Activated B cell treated with CpG ODN at 0.5 μM for 24 hours (primary cell): ENCODE measurements around the gene UPF2. TPM values are rescaled to one million over a fixed set of nuclear protein-coding genes. Genes with fewer than 3 reads are reported as not detected.
A peak's percentile ranks its signal among the peaks of the same experiment; 100 is the strongest.

ENCODE experiments used
- ATAC-seq: fragments of 200-7000 bp; cut with Tn5 transposase; one replicate; pipeline ENCODE4 v1.10.0; 2021; ENCODE audit warnings: low read depth, mild to moderate bottlenecking, moderate library complexity
- CTCF ChIA-PET: fragments of 350-600 bp; sonication (Branson Sonifier 250); formaldehyde crosslinking; loops from one replicate; lab custom pipeline; 2021; ENCODE audit warnings: antibody characterized with exemption; lab: Charles Lee
- POLR2A ChIA-PET: fragments of 350-600 bp; sonication (Branson Sonifier 250); formaldehyde crosslinking; loops from one replicate; lab custom pipeline; 2021; ENCODE audit warnings: antibody characterized with exemption; lab: Charles Lee
- DNase-seq: peaks from one replicate; pipeline ENCODE4 v3.0.0; 2022
- H3K27ac Mint-ChIP-seq: one replicate; pipeline ENCODE4 v1.8.0; 2020; ENCODE audit warnings: mixed read lengths
- H3K27me3 Mint-ChIP-seq: one replicate; pipeline ENCODE4 v1.8.0; 2021; ENCODE audit warnings: mixed read lengths
- H3K36me3 Mint-ChIP-seq: one replicate; pipeline ENCODE4 v1.8.0; 2021; ENCODE audit warnings: low read depth, mixed read lengths
- H3K4me1 Mint-ChIP-seq: one replicate; pipeline ENCODE4 v1.8.0; 2021; ENCODE audit warnings: mixed read lengths
- H3K4me3 Mint-ChIP-seq: one replicate; pipeline ENCODE4 v1.8.0; 2020; ENCODE audit warnings: mild to moderate bottlenecking, mixed read lengths
- H3K9me3 Mint-ChIP-seq: one replicate; pipeline ENCODE4 v1.8.0; 2020; ENCODE audit warnings: mixed read lengths
- intact Hi-C: fragments of 100-400 bp; cut with micrococcal nuclease; formaldehyde crosslinking; loops from one replicate; pipeline ENCODE4 v1.15.1; 2024
- total RNA-seq: library from RNA; stranded (reverse); gene quantifications from 2 replicates; pipeline ENCODE4 v1.2.3, GENCODE V29; 2022
- TF ChIP-seq, protein P1 (sequence below): fragments of 200-600 bp; IDR thresholded peaks from one replicate; pipeline ENCODE4 v1.8.0; 2022; ENCODE audit warnings: antibody characterized with exemption, mild to moderate bottlenecking

UPF2 gene
- total RNA-seq, 1 donor from 2014 or later, result 58.0 TPM

DNA sequence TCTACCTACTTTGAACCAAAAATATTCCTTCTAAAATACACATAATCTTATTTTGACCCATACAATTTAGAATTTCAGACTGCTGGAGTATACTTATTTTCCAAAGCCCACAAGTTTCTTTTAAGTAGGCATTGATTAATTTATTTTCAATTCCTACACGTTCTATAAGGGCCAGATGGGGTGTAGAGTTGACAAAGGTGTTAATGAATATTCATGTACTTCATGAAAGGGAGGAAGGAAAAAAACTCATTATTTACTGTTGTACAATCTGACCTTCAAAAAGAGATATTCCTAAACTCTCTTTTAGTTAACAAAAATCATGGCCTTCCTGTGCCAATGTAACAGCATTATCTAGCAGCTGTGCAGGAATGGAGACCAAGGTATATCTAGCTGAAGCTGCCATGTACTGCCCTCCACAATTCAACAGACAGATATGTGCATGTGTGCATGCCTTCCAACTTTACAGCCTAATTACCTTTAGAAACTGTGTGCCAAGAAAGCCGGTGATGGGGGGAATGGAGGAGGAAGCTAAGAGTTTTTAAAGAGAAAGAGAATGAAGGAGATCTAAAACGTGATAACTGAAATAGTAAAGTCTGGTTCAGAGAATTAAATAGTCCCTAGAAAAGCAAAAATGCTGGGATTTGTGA, 108.9 kb downstream of the UPF2 start:
- POLR2A ChIA-PET, result no interaction called here
- Mint-ChIP-seq H3K4me3 (no peak overlapping the region), H3K27me3 (no peaks in the 10 kb centered on the region), H3K9me3 (no peaks in the 10 kb centered on the region), H3K36me3 (peaks cover 77% of the 10 kb centered on the region), H3K4me1 (no peaks in the 10 kb centered on the region), H3K27ac (no peak overlapping the region)
- CTCF ChIA-PET, result no interaction called here
- DNase-seq, result no peak
- intact Hi-C loops, result no loop called here
- ATAC-seq, result no peak
- TF ChIP-seq, protein P1, sequence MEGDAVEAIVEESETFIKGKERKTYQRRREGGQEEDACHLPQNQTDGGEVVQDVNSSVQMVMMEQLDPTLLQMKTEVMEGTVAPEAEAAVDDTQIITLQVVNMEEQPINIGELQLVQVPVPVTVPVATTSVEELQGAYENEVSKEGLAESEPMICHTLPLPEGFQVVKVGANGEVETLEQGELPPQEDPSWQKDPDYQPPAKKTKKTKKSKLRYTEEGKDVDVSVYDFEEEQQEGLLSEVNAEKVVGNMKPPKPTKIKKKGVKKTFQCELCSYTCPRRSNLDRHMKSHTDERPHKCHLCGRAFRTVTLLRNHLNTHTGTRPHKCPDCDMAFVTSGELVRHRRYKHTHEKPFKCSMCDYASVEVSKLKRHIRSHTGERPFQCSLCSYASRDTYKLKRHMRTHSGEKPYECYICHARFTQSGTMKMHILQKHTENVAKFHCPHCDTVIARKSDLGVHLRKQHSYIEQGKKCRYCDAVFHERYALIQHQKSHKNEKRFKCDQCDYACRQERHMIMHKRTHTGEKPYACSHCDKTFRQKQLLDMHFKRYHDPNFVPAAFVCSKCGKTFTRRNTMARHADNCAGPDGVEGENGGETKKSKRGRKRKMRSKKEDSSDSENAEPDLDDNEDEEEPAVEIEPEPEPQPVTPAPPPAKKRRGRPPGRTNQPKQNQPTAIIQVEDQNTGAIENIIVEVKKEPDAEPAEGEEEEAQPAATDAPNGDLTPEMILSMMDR, result no peak

DNA sequence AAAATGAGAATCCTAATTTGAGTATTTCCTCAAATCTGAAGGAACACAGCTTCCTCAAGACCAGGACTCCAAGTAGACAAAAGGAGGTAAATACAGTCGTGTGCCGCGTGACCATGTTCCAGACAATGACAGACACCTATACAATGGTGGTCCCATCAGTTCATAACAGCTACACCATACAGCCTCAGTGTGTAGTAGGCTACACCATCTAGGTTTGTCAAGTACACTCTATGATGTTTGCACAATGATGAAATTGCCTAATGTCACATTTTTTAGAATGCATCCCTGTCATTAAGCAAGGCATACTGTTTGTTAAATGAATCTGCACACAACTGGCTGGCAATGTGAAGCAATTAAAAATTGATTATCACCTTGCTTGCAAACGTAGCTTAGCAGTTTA, 111.6 kb downstream of the UPF2 start:
- no peaks in the 10 kb centered on the region for H3K4me1 Mint-ChIP-seq
- no peak for DNase-seq
- no peak overlapping the region for H3K27ac Mint-ChIP-seq
- no peaks in the 10 kb centered on the region for H3K9me3 Mint-ChIP-seq
- H3K4me3 Mint-ChIP-seq, result no peak overlapping the region
- no peak for ATAC-seq
- no peaks in the 10 kb centered on the region for H3K27me3 Mint-ChIP-seq
- intact Hi-C loops, result no loop called here
- TF ChIP-seq, protein P1, result no peak
- CTCF ChIA-PET, result no interaction called here
- POLR2A ChIA-PET, result no interaction called here
- peaks cover 80% of the 10 kb centered on the region for H3K36me3 Mint-ChIP-seq

DNA sequence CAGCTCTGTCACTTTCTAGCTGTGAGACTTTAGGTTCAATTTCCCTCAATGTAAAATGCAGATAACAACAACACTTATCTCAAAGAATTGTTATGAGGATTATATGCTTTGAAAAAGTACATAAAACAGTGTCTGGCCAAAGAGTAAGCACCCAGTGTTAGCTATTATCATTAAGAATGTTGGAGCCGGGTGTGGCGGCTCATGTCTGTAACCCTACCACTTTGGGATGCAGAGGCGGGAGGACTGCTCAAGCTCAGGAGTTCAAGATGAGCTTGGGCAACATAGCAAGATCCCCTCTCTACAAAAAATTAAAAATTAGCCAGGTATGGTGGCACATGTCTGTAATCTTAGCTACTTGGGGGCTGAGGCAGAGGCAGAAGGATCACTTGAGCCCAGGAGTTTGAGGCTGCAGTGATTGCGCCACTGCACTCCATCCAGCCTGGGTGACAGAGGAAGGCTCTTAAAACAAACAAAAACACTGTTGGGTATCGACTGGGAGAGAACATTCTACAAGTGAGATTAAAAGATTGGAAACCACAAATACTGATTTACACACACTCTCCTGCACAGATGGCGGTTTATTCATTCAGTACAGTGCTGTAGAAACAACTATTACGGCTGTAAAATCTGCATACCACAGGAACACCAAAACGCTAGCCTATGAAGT, 112.2 kb downstream of the UPF2 start:
- TF ChIP-seq, protein P1, result no peak
- no peaks in the 10 kb centered on the region for H3K4me1 Mint-ChIP-seq
- H3K4me3 Mint-ChIP-seq, result no peak overlapping the region
- no peak for ATAC-seq
- no peaks in the 10 kb centered on the region for H3K9me3 Mint-ChIP-seq
- DNase-seq, result no peak
- POLR2A ChIA-PET, result interaction anchor here (0.6 kb wide), 1 partner anchor 247 kb away, joined by 4 read pairs; no protein-coding TSS in a partner anchor
- CTCF ChIA-PET, result no interaction called here
- peaks cover 80% of the 10 kb centered on the region for H3K36me3 Mint-ChIP-seq
- intact Hi-C loops, result no loop called here
- H3K27me3 Mint-ChIP-seq, result no peaks in the 10 kb centered on the region
- H3K27ac Mint-ChIP-seq, result no peak overlapping the region

GRCh38 chr10:11927746-11928145, 114.9 kb downstream of the UPF2 start:
- CTCF ChIA-PET, result no interaction called here
- H3K9me3 Mint-ChIP-seq, result no peaks in the 10 kb centered on the region
- H3K4me1 Mint-ChIP-seq, result no peaks in the 10 kb centered on the region
- H3K36me3 Mint-ChIP-seq, result peaks cover 79% of the 10 kb centered on the region
- intact Hi-C loops, result no loop called here
- peak overlapping the region; percentile 31 for H3K27ac Mint-ChIP-seq
- POLR2A ChIA-PET, result no interaction called here
- TF ChIP-seq, protein P1, result no peak
- DNase-seq, result no peak
- no peak overlapping the region for H3K4me3 Mint-ChIP-seq
- ATAC-seq, result no peak
- H3K27me3 Mint-ChIP-seq, result no peaks in the 10 kb centered on the region

- no peak for ATAC-seq
- Mint-ChIP-seq H3K9me3 (no peaks in the 10 kb centered on the region), H3K4me3 (no peak overlapping the region)
These were observed 120.7 kb downstream of the UPF2 start for GRCh38 chr10:11921800-11922392.

More at GRCh38 chr10:11921800-11922392, 120.7 kb downstream of the UPF2 start:
- H3K36me3 Mint-ChIP-seq, result peaks cover 65% of the 10 kb centered on the region
- no peaks in the 10 kb centered on the region for H3K4me1 Mint-ChIP-seq
- intact Hi-C loops, result no loop called here
- ChIA-PET CTCF (no interaction called here), POLR2A (no interaction called here)
- no peaks in the 10 kb centered on the region for H3K27me3 Mint-ChIP-seq
- DNase-seq, result no peak
- TF ChIP-seq, protein P1, result no peak
- no peak overlapping the region for H3K27ac Mint-ChIP-seq
